HPDE6-E6E7 (cell line): Measurements from ENCODE around the gene RRAGD.

Source experiments
- DNase-seq: peaks from one replicate; pipeline ENCODE4 v3.0.0; 2011; ENCODE audit warnings: missing footprints; ENCODE audit errors: extremely low spot score

The RRAGD gene

GRCh38 chr6:89412071-89413005, at the start of gene RRAGD:
Gene RRAGD, minus strand, starts transcription at chr6:89412273. Its CDS starts 280 bp downstream, at chr6:89411993.
- peak; percentile 29 for DNase-seq

GRCh38 chr6:89460713-89461112, 48.6 kb upstream of the RRAGD start:
- no peak for DNase-seq

GRCh38 chr6:89459501-89459900, 47.4 kb upstream of the RRAGD start:
- no peak for DNase-seq

- DNase-seq: no peak
These were observed 46.6 kb upstream of the RRAGD start for GRCh38 chr6:89458704-89459103.

- no peak for DNase-seq
These were observed 42.2 kb upstream of the RRAGD start for GRCh38 chr6:89454300-89454699.

- DNase-seq: no peak
These were observed 40.2 kb upstream of the RRAGD start for GRCh38 chr6:89452281-89452680.

- no peak for DNase-seq
These were observed 37.1 kb upstream of the RRAGD start for GRCh38 chr6:89449193-89449592.

GRCh38 chr6:89443658-89444057, 31.6 kb upstream of the RRAGD start:
- DNase-seq: no peak

- DNase-seq: no peak
These were observed 28.1 kb upstream of the RRAGD start for GRCh38 chr6:89440200-89440599.

- DNase-seq: no peak
These were observed 26.9 kb upstream of the RRAGD start for GRCh38 chr6:89439014-89439413.

GRCh38 chr6:89438248-89438647, 26.2 kb upstream of the RRAGD start:
- no peak for DNase-seq

- DNase-seq: no peak
These were observed 24.2 kb upstream of the RRAGD start for GRCh38 chr6:89436226-89436625.

- DNase-seq: no peak
These were observed 22.9 kb upstream of the RRAGD start for GRCh38 chr6:89434954-89435353.

GRCh38 chr6:89434150-89434499, 22.1 kb upstream of the RRAGD start:
- no peak for DNase-seq

- no peak for DNase-seq
These were observed 21.4 kb upstream of the RRAGD start for GRCh38 chr6:89433252-89434149.

- DNase-seq: peak; percentile 62
These were observed 20.8 kb upstream of the RRAGD start, which contains the start of gene ANKRD6 for GRCh38 chr6:89432875-89433251. Gene ANKRD6, plus strand, starts transcription at chr6:89433152. Its CDS starts 133,825 bp downstream, at chr6:89566977.

GRCh38 chr6:89430201-89430962, 18.3 kb upstream of the RRAGD start:
- no peak for DNase-seq

- no peak for DNase-seq
These were observed 4.7 kb upstream of the RRAGD start for GRCh38 chr6:89416796-89417195.

GRCh38 chr6:89415185-89415584, 3.1 kb upstream of the RRAGD start:
- no peak for DNase-seq

GRCh38 chr6:89414215-89414614, 2.1 kb upstream of the RRAGD start:
- no peak for DNase-seq

- no peak for DNase-seq
These were observed 930 bp upstream of the RRAGD start for GRCh38 chr6:89413006-89413400.
